CD14-positive monocyte (primary cell): Measurements from ENCODE around the gene TNFRSF1A. TPM values are rescaled to one million over a fixed set of nuclear protein-coding genes. Genes with fewer than 3 reads are reported as not detected.

ENCODE experiments used
- DNase-seq, 3 donors: peaks; one replicate each; pipeline ENCODE4 v3.0.0-alpha.2; 2011 to 2022
- H2AFZ ChIP-seq: 2 replicates; pipeline ENCODE4 v1.6.0; 2012; ENCODE audit warnings: mild to moderate bottlenecking, low read depth, low read length, inconsistent platforms; ENCODE audit not compliant: insufficient read depth, poor library complexity, severe bottlenecking
- H3K27ac ChIP-seq, 2 donors: 1 replicate in 1 of 2; 2 replicates in 1 of 2; pipeline ENCODE4 v1.5.1; 2012 to 2013; ENCODE audit warnings: low read length in 2 of 2, control low read depth in 1 of 2, inconsistent platforms in 1 of 2, low read depth in 1 of 2, mild to moderate bottlenecking in 1 of 2
- H3K27me3 ChIP-seq, 2 donors: one replicate each; pipeline versions ENCODE4 v1.6.0 to v1.6.1; 2011 to 2013; ENCODE audit warnings: low read length in 2 of 2; ENCODE audit not compliant: control insufficient read depth in 2 of 2, insufficient read depth in 2 of 2
- H3K36me3 ChIP-seq, 2 donors: replicated peaks in 1 of 2; 1 replicate in 1 of 2; 2 replicates in 1 of 2; pipeline versions ENCODE4 v1.5.1 to v1.6.1; 2012 to 2013; ENCODE audit warnings: low read length in 2 of 2, control low read depth in 1 of 2, inconsistent platforms in 1 of 2, mild to moderate bottlenecking in 1 of 2; ENCODE audit not compliant: insufficient read depth in 2 of 2, control insufficient read depth in 1 of 2
- H3K4me1 ChIP-seq, 2 donors: 1 replicate in 1 of 2; 2 replicates in 1 of 2; pipeline versions ENCODE4 v1.5.1 to v1.6.1; 2012 to 2013; ENCODE audit warnings: low read length in 2 of 2, control low read depth in 1 of 2, inconsistent platforms in 1 of 2, mild to moderate bottlenecking in 1 of 2, moderate library complexity in 1 of 2; ENCODE audit not compliant: insufficient read depth in 2 of 2, control insufficient read depth in 1 of 2
- H3K4me2 ChIP-seq: replicated peaks from 2 replicates; pipeline ENCODE3; 2012; ENCODE audit warnings: low read length, moderate library complexity, mild to moderate bottlenecking; ENCODE audit not compliant: poor library complexity, severe bottlenecking; ENCODE audit errors: extremely low read depth
- H3K4me3 ChIP-seq, 3 experiments: fragments of 200-600 bp in 1 of 3; sonication (generic) in 1 of 3; replicated peaks in 1 of 3; 1 replicate in 2 of 3; 2 replicates in 1 of 3; pipeline ENCODE4 v1.5.1; 2011 to 2013; ENCODE audit warnings: low read length in 3 of 3, mild to moderate bottlenecking in 3 of 3, control low read depth in 2 of 3, low read depth in 2 of 3, inconsistent platforms in 1 of 3, moderate library complexity in 1 of 3
- H3K79me2 ChIP-seq: 2 replicates; pipeline ENCODE4 v1.6.0; 2012; ENCODE audit warnings: mild to moderate bottlenecking, control low read depth, inconsistent platforms, low read length, moderate library complexity; ENCODE audit not compliant: insufficient read depth
- H3K9ac ChIP-seq: 2 replicates; pipeline ENCODE4 v1.6.0; 2017; ENCODE audit warnings: low read length, mild to moderate bottlenecking; ENCODE audit not compliant: insufficient read depth, poor library complexity, severe bottlenecking
- H3K9me3 ChIP-seq, 2 donors: replicated peaks in 1 of 2; 1 replicate in 1 of 2; 2 replicates in 1 of 2; pipeline versions ENCODE4 v1.5.1 to v1.6.1; 2012 to 2013; ENCODE audit warnings: low read length in 2 of 2, control low read depth in 1 of 2; ENCODE audit not compliant: control insufficient read depth in 1 of 2, insufficient read depth in 1 of 2
- H4K20me1 ChIP-seq: 2 replicates; pipeline ENCODE4 v1.6.0; 2012; ENCODE audit warnings: mild to moderate bottlenecking, low read length, control low read depth, moderate library complexity; ENCODE audit not compliant: insufficient read depth
- H3K27ac Mint-ChIP-seq, 7 donors: one replicate each; pipeline ENCODE4 v1.8.0; 2020; ENCODE audit warnings: mild to moderate bottlenecking in 7 of 7, mixed read lengths in 7 of 7, moderate library complexity in 6 of 7, inconsistent platforms in 2 of 7
- H3K27me3 Mint-ChIP-seq, 3 donors: one replicate each; pipeline ENCODE4 v1.8.0; 2021 to 2022; ENCODE audit warnings: low read depth in 3 of 3, mild to moderate bottlenecking in 3 of 3, mixed read lengths in 3 of 3, moderate library complexity in 3 of 3, inconsistent platforms in 1 of 3
- H3K36me3 Mint-ChIP-seq, 2 donors: one replicate each; pipeline ENCODE4 v1.8.0; 2020; ENCODE audit warnings: mixed read lengths in 2 of 2, inconsistent platforms in 1 of 2, mild to moderate bottlenecking in 1 of 2
- H3K4me1 Mint-ChIP-seq: one replicate; pipeline ENCODE4 v1.8.0; 2020; ENCODE audit warnings: mild to moderate bottlenecking, mixed read lengths
- H3K4me3 Mint-ChIP-seq, 2 donors: one replicate each; pipeline ENCODE4 v1.8.0; 2020; ENCODE audit warnings: mild to moderate bottlenecking in 2 of 2, mixed read lengths in 2 of 2, moderate library complexity in 1 of 2
- H3K9me3 Mint-ChIP-seq, 7 donors: one replicate each; pipeline ENCODE4 v1.8.0; 2020 to 2022; ENCODE audit warnings: mixed read lengths in 7 of 7, mild to moderate bottlenecking in 6 of 7, moderate library complexity in 6 of 7, inconsistent platforms in 2 of 7
- CTCF ChIP-seq: fragments of 200-600 bp; IDR thresholded peaks from one replicate; pipeline ENCODE4 v1.8.0; 2022; ENCODE audit warnings: antibody characterized with exemption, mild to moderate bottlenecking
- WGBS: methylation state at CpG from one replicate; pipeline ENCODE4 v1.1.5; 2013; ENCODE audit warnings: missing lambda C conversion rate; ENCODE audit not compliant: insufficient coverage; 5-methylcytosine and 5-hydroxymethylcytosine counted together
- intact Hi-C, 2 donors: fragments of 100-400 bp; cut with micrococcal nuclease; formaldehyde crosslinking; loops; one replicate each; pipeline versions ENCODE4 v1.15.0 to v1.15.1; 2023
- polyA plus RNA-seq, 3 donors: library from polyadenylated mRNA; depleted of rRNA in 1 of 3; unstranded in 2 of 3; stranded (reverse) in 1 of 3; fragments of 300-500 nt in 2 of 3; fragments of >200 nt in 1 of 3; fragmentation: Illumina TruSeq in 2 of 3; gene quantifications; 1 replicate in 2 of 3; 2 replicates in 1 of 3; pipeline ENCODE4 v1.2.3, GENCODE V29; 2012 to 2021

Gene TNFRSF1A
- polyA plus RNA-seq, 3 donors = 108 to 157 (median 152) TPM

- Histone ChIP-seq H2AFZ (no peak overlapping the region), H3K9ac (no peak overlapping the region), H3K79me2 (no peaks in the 10 kb centered on the region), H3K27ac (no peak overlapping the region), H3K4me3 (no peak overlapping the region), H3K4me2 (peak overlapping the region; percentile 42), H4K20me1 (no peaks in the 10 kb centered on the region), H3K9me3 (no peaks in the 10 kb centered on the region), H3K4me1 (peaks cover 21 to 31% of the 10 kb centered on the region in 2 donors), H3K27me3 (peaks cover 3 to 14% of the 10 kb centered on the region in 2 donors), H3K36me3 (no peaks in the 10 kb centered on the region)
- Mint-ChIP-seq H3K27me3 (peaks cover 11 to 32% (median 20%) of the 10 kb centered on the region in 3 donors), H3K4me1 (peaks cover 26% of the 10 kb centered on the region), H3K27ac (peak overlapping the region in 1 of 7 donors; percentile 53), H3K36me3 (peaks cover 0 to 4% of the 10 kb centered on the region in 2 donors), H3K9me3 (peaks cover 0 to 4% (median 0%) of the 10 kb centered on the region in 7 donors), H3K4me3 (no peak overlapping the region)
- WGBS = 96% methylated on average over 9 of the region's 11 CpGs
- DNase-seq = no peak
- no peak for TF ChIP-seq CTCF
- intact Hi-C loops = no loop called here
These were observed 35.2 kb downstream of the TNFRSF1A start for GRCh38 chr12:6306599-6307220.

GRCh38 chr12:6306151-6306550 lies 35.7 kb downstream of the TNFRSF1A start:
- Histone ChIP-seq H3K4me1 (peaks cover 21 to 31% of the 10 kb centered on the region in 2 donors), H3K36me3 (no peaks in the 10 kb centered on the region), H3K79me2 (no peaks in the 10 kb centered on the region), H3K9ac (no peak overlapping the region), H2AFZ (no peak overlapping the region), H3K27ac (no peak overlapping the region), H3K4me3 (no peak overlapping the region), H3K27me3 (peaks cover 2 to 9% of the 10 kb centered on the region in 2 donors), H4K20me1 (no peaks in the 10 kb centered on the region), H3K4me2 (no peak overlapping the region), H3K9me3 (no peaks in the 10 kb centered on the region)
- intact Hi-C loops = no loop called here
- H3K27me3 Mint-ChIP-seq = peaks cover 9 to 28% (median 17%) of the 10 kb centered on the region in 3 donors
- no peak overlapping the region for H3K27ac Mint-ChIP-seq
- peaks cover 0 to 4% of the 10 kb centered on the region in 2 donors for H3K36me3 Mint-ChIP-seq
- no peak for TF ChIP-seq CTCF
- peaks cover 0 to 4% (median 0%) of the 10 kb centered on the region in 7 donors for H3K9me3 Mint-ChIP-seq
- no peak for DNase-seq
- H3K4me3 Mint-ChIP-seq = no peak overlapping the region
- peaks cover 26% of the 10 kb centered on the region for H3K4me1 Mint-ChIP-seq
- 100% methylated on average over 5 of the region's 6 CpGs for WGBS
